H9 (cell line): ENCODE results near the gene TMC2. TPM values are rescaled to one million over a fixed set of nuclear protein-coding genes. Genes with fewer than 3 reads are reported as not detected.
A peak's percentile ranks its signal among the peaks of the same experiment; 100 is the strongest.

Experiments used
- DNase-seq: peaks from one replicate; pipeline ENCODE4 v3.0.0-alpha.2; 2017
- H2AFZ ChIP-seq: one replicate; pipeline ENCODE4 v1.6.1; 2013; ENCODE audit warnings: mild to moderate bottlenecking, low read length, control low read depth, moderate library complexity
- H2AK5ac ChIP-seq: 2 replicates; pipeline ENCODE4 v1.6.1; 2013; ENCODE audit warnings: low read length, control low read depth, mixed read lengths; ENCODE audit not compliant: insufficient read length
- H2BK120ac ChIP-seq: one replicate; pipeline ENCODE4 v1.6.1; 2013; ENCODE audit warnings: low read depth, mild to moderate bottlenecking, low read length, control low read depth, inconsistent platforms; ENCODE audit not compliant: poor library complexity, severe bottlenecking
- H2BK12ac ChIP-seq: 2 replicates; pipeline ENCODE4 v1.6.1; 2013; ENCODE audit warnings: low read length, control low read depth, mixed read lengths, low read depth; ENCODE audit not compliant: insufficient read length
- H2BK15ac ChIP-seq: 2 replicates; pipeline ENCODE4 v1.6.1; 2013; ENCODE audit warnings: low read depth, low read length, control low read depth
- H2BK20ac ChIP-seq: one replicate; pipeline ENCODE4 v1.6.1; 2013; ENCODE audit warnings: low read depth, mild to moderate bottlenecking, low read length, control low read depth, inconsistent platforms; ENCODE audit not compliant: poor library complexity, severe bottlenecking
- H2BK5ac ChIP-seq: 2 replicates; pipeline ENCODE4 v1.6.1; 2013; ENCODE audit warnings: low read length, control low read depth, mixed read lengths; ENCODE audit not compliant: insufficient read length
- H3K14ac ChIP-seq: 2 replicates; pipeline ENCODE4 v1.6.1; 2013; ENCODE audit warnings: low read length, control low read depth; ENCODE audit not compliant: insufficient read depth
- H3K18ac ChIP-seq: 2 replicates; pipeline ENCODE4 v1.6.1; 2013; ENCODE audit warnings: low read depth, mild to moderate bottlenecking, mixed read lengths, low read length, control low read depth; ENCODE audit not compliant: insufficient read length
- H3K23ac ChIP-seq: 2 replicates; pipeline ENCODE4 v1.6.1; 2013; ENCODE audit warnings: low read length, control low read depth, mixed read lengths, low read depth; ENCODE audit not compliant: insufficient read length
- H3K23me2 ChIP-seq: 2 replicates; pipeline ENCODE4 v1.6.1; 2013; ENCODE audit warnings: low read depth, mild to moderate bottlenecking, mixed read lengths, low read length, control low read depth; ENCODE audit not compliant: insufficient read length, poor library complexity, severe bottlenecking
- H3K27ac ChIP-seq: 2 replicates; pipeline ENCODE4 v1.5.1; 2013; ENCODE audit warnings: low read length, control low read depth, mixed read lengths, low read depth; ENCODE audit not compliant: insufficient read length
- H3K27me3 ChIP-seq: 2 replicates; pipeline ENCODE4 v1.6.1; 2013; ENCODE audit warnings: low read length, control low read depth, inconsistent platforms; ENCODE audit not compliant: insufficient read depth
- H3K4ac ChIP-seq: 2 replicates; pipeline ENCODE4 v1.6.1; 2013; ENCODE audit warnings: low read depth, mild to moderate bottlenecking, control low read depth, inconsistent platforms, low read length, moderate library complexity
- H3K4me1 ChIP-seq: 2 replicates; pipeline ENCODE4 v1.6.1; 2013; ENCODE audit warnings: low read length, control low read depth, inconsistent platforms; ENCODE audit not compliant: insufficient read depth
- H3K4me2 ChIP-seq: 2 replicates; pipeline ENCODE4 v1.6.1; 2013; ENCODE audit warnings: low read length, control low read depth, mixed read lengths; ENCODE audit not compliant: insufficient read length, insufficient read depth
- H3K56ac ChIP-seq: 2 replicates; pipeline ENCODE4 v1.6.1; 2013; ENCODE audit warnings: low read depth, mild to moderate bottlenecking, mixed read lengths, low read length, control low read depth; ENCODE audit not compliant: insufficient read length
- H3K79me1 ChIP-seq: 2 replicates; pipeline ENCODE4 v1.6.1; 2013; ENCODE audit warnings: low read depth, mild to moderate bottlenecking, moderate library complexity, low read length, control low read depth, inconsistent platforms; ENCODE audit not compliant: insufficient read depth, poor library complexity, severe bottlenecking
- H3K79me2 ChIP-seq: 2 replicates; pipeline ENCODE4 v1.6.1; 2013; ENCODE audit warnings: low read length, control low read depth, inconsistent platforms; ENCODE audit not compliant: insufficient read depth
- H3K9ac ChIP-seq: 2 replicates; pipeline ENCODE4 v1.6.1; 2013; ENCODE audit warnings: low read length, control low read depth, mixed read lengths; ENCODE audit not compliant: insufficient read length; ENCODE audit errors: extremely low read depth
- H3K9me3 ChIP-seq: one replicate; pipeline ENCODE4 v1.6.1; 2013; ENCODE audit warnings: low read depth, low read length, inconsistent platforms; ENCODE audit not compliant: control insufficient read depth
- H3T11ph ChIP-seq: one replicate; pipeline ENCODE4 v1.6.1; 2013; ENCODE audit warnings: mild to moderate bottlenecking, low read length, control low read depth, inconsistent platforms
- H4K20me1 ChIP-seq: one replicate; pipeline ENCODE4 v1.6.1; 2013; ENCODE audit not compliant: control insufficient read depth, insufficient read length, insufficient read depth
- H4K5ac ChIP-seq: 2 replicates; pipeline ENCODE4 v1.6.1; 2013; ENCODE audit warnings: low read depth, mild to moderate bottlenecking, mixed read lengths, low read length, control low read depth; ENCODE audit not compliant: insufficient read length
- H4K8ac ChIP-seq: replicated peaks from 2 replicates; pipeline ENCODE4 v1.6.1; 2013; ENCODE audit warnings: low read length, control low read depth, mixed read lengths, low read depth; ENCODE audit not compliant: insufficient read length
- H4K91ac ChIP-seq: 2 replicates; pipeline ENCODE4 v1.6.1; 2013; ENCODE audit warnings: low read depth, mild to moderate bottlenecking, moderate library complexity, mixed read lengths, low read length, control low read depth; ENCODE audit not compliant: insufficient read length
- H3K27ac Mint-ChIP-seq, 3 experiments: 2 replicates in 2 of 3; 3 replicates in 1 of 3; pipeline ENCODE4 v1.8.0; 2020 to 2021; ENCODE audit warnings: mixed read lengths in 3 of 3, mild to moderate bottlenecking in 1 of 3, moderate library complexity in 1 of 3
- H3K27me3 Mint-ChIP-seq: 2 replicates; pipeline ENCODE4 v1.8.0; 2021; ENCODE audit warnings: low read depth, mild to moderate bottlenecking, moderate library complexity, mixed read lengths
- H3K36me3 Mint-ChIP-seq, 3 experiments: 2 replicates in 2 of 3; 3 replicates in 1 of 3; pipeline ENCODE4 v1.8.0; 2020 to 2021; ENCODE audit warnings: low read depth in 3 of 3, mixed read lengths in 3 of 3; ENCODE audit not compliant: insufficient read depth in 1 of 3
- H3K4me1 Mint-ChIP-seq, 2 experiments: 2 replicates each; pipeline ENCODE4 v1.8.0; 2020; ENCODE audit warnings: mixed read lengths in 2 of 2
- H3K4me3 Mint-ChIP-seq, 2 experiments: 2 replicates in 1 of 2; 3 replicates in 1 of 2; pipeline ENCODE4 v1.8.0; 2020 to 2021; ENCODE audit warnings: mild to moderate bottlenecking in 2 of 2, mixed read lengths in 2 of 2, moderate library complexity in 1 of 2
- H3K9me3 Mint-ChIP-seq, 2 experiments: 2 replicates in 1 of 2; 3 replicates in 1 of 2; pipeline ENCODE4 v1.8.0; 2020; ENCODE audit warnings: mild to moderate bottlenecking in 2 of 2, mixed read lengths in 2 of 2, moderate library complexity in 1 of 2
- CTCF ChIP-seq: fragments of 200-600 bp; sonication (generic); conservative IDR thresholded peaks from 3 replicates; pipeline ENCODE4 v1.8.0; 2021; ENCODE audit warnings: antibody characterized with exemption, mild to moderate bottlenecking
- WGBS: extraction: QIAGEN DNeasy Blood & Tissue Kit; methylation state at CpG from one replicate; pipeline ENCODE4 v1.1.7; 2013; ENCODE audit warnings: missing lambda C conversion rate, low lambda C conversion rate, mixed read lengths; ENCODE audit not compliant: insufficient read length; ENCODE audit errors: extremely low coverage; 5-methylcytosine and 5-hydroxymethylcytosine counted together
- total RNA-seq: library from RNA; stranded (reverse); gene quantifications from 2 replicates; pipeline ENCODE4 v1.2.1, GENCODE V29; 2021

Gene TMC2
- total RNA-seq, 1 experiment from 2014 or later = not detected

GRCh38 chr20:2654831-2655230 is 118.5 kb downstream of the TMC2 start:
- peaks cover 15 to 22% of the 10 kb centered on the region in 2 experiments for H3K4me1 Mint-ChIP-seq
- H2BK120ac ChIP-seq = no peak overlapping the region
- H2BK5ac ChIP-seq = no peak overlapping the region
- peaks cover 3% of the 10 kb centered on the region; the same call in 1 of the 2 replicates for H3K27me3 Mint-ChIP-seq
- no peak overlapping the region for H2BK12ac ChIP-seq
- no peaks in the 10 kb centered on the region; the same call in 1 of the 2 replicates for H3K4me1 ChIP-seq
- no peaks in the 10 kb centered on the region for H3K27me3 ChIP-seq
- H2BK15ac ChIP-seq = no peak overlapping the region
- no peak overlapping the region for H3T11ph ChIP-seq
- H3K27ac ChIP-seq = no peak overlapping the region
- peak overlapping the region; percentile 96 for H3K4me2 ChIP-seq
- H3K79me1 ChIP-seq = peaks cover 11% of the 10 kb centered on the region
- no peaks in the 10 kb centered on the region for H3K9me3 ChIP-seq
- no peak overlapping the region for H4K91ac ChIP-seq
- H3K36me3 Mint-ChIP-seq = peaks cover 53 to 73% (median 68%) of the 10 kb centered on the region in 3 experiments
- no peak overlapping the region for H3K18ac ChIP-seq
- peak overlapping the region in 2 of 3 experiments; percentile 59 to 84; a peak in 4 of 7 replicates for H3K27ac Mint-ChIP-seq
- peak overlapping the region; percentile 88 to 93 for H3K4me3 Mint-ChIP-seq
- no peak overlapping the region for H3K9ac ChIP-seq
- H3K56ac ChIP-seq = no peak overlapping the region
- H2AK5ac ChIP-seq = no peak overlapping the region
- no peak overlapping the region for H3K14ac ChIP-seq
- no peak overlapping the region for H2AFZ ChIP-seq
- WGBS = no CpG with 5 or more reads among the region's 3 CpGs
- DNase-seq = no peak
- H3K23me2 ChIP-seq = peaks cover 9% of the 10 kb centered on the region
- H2BK20ac ChIP-seq = no peak overlapping the region
- H3K79me2 ChIP-seq = peaks cover 17% of the 10 kb centered on the region
- H3K4ac ChIP-seq = no peak overlapping the region
- H4K5ac ChIP-seq = no peak overlapping the region
- no peak for TF ChIP-seq CTCF
- H4K20me1 ChIP-seq = no peaks in the 10 kb centered on the region
- no peak overlapping the region for H3K23ac ChIP-seq
- H4K8ac ChIP-seq = no peak overlapping the region
- no peaks in the 10 kb centered on the region for H3K9me3 Mint-ChIP-seq
